Measurements from ENCODE around the gene CRTAP.

DNA sequence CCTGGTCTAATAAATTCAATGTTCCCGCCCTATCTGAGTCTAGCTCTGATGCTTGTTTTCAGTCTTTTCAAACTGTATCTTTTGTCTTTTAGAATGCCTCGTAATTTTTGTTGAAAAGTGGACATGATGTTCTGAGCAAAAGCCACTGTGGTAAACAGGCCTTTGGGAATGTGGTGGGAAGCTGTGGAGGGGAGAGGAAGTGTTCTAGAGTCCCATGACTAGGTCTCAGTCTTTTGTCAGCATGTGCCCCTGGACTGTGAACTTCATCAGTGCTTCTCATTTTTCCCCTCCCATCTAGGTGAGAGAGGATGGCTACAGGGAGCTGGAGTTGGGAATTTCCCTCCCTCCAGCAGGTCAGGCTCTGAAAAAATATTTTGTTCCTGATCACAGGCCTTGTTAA is 71.0 kb downstream of the CRTAP start:
- no peak for TF ChIP-seq ZNF274 (IDR thresholded peaks at IDR 0.05; ENCODE audit: low read depth, low read length)
- TF ChIP-seq CTCF (IDR thresholded peaks at IDR 0.05 in 2 of 3, conservative IDR thresholded peaks at IDR 0.05 in 1 of 3; ENCODE audit: borderline replicate concordance in 1 of 3, insufficient read depth in 1 of 3, low read depth in 2 of 3, low read length in 2 of 3): no peak
- TF ChIP-seq SIN3A (IDR thresholded peaks at IDR 0.05; ENCODE audit: low read depth): no peak
- TF ChIP-seq EZH2phosphoT487 (IDR thresholded peaks at IDR 0.05; ENCODE audit: borderline replicate concordance): no peak
